ENCODE results near the gene CNIH4. TPM values are rescaled to one million over a fixed set of nuclear protein-coding genes. Genes with fewer than 3 reads are reported as not detected.

CNIH4 gene
- total and polyA plus RNA-seq, 2 of the 4 experiments (the other 2 are of a cell fraction) = 29.7 to 73.1 TPM

GRCh38 chr1:224407571-224408293, 51.1 kb downstream of the CNIH4 start:
- no peak for DNase-seq
- H2AK9ac ChIP-seq (replicated peaks; ENCODE audit: low read depth, low read length, poor library complexity) = no peak overlapping the region
- H3K23ac ChIP-seq (ENCODE audit: low read depth, low read length) = no peak overlapping the region
- no peak overlapping the region for H2BK15ac ChIP-seq (ENCODE audit: low read depth, low read length)
- TF ChIP-seq POLR2A (IDR thresholded peaks at IDR 0.05; ENCODE audit: low read depth, low read length) = no peak
- TF ChIP-seq, protein P1, sequence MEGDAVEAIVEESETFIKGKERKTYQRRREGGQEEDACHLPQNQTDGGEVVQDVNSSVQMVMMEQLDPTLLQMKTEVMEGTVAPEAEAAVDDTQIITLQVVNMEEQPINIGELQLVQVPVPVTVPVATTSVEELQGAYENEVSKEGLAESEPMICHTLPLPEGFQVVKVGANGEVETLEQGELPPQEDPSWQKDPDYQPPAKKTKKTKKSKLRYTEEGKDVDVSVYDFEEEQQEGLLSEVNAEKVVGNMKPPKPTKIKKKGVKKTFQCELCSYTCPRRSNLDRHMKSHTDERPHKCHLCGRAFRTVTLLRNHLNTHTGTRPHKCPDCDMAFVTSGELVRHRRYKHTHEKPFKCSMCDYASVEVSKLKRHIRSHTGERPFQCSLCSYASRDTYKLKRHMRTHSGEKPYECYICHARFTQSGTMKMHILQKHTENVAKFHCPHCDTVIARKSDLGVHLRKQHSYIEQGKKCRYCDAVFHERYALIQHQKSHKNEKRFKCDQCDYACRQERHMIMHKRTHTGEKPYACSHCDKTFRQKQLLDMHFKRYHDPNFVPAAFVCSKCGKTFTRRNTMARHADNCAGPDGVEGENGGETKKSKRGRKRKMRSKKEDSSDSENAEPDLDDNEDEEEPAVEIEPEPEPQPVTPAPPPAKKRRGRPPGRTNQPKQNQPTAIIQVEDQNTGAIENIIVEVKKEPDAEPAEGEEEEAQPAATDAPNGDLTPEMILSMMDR (conservative IDR thresholded peaks at IDR 0.05; ENCODE audit: low read depth, low read length) = no peak
- TF ChIP-seq BHLHE40 (IDR thresholded peaks at IDR 0.05; ENCODE audit: low read depth, low read length) = no peak
- no peak for TF ChIP-seq CEBPB (IDR thresholded peaks at IDR 0.05; ENCODE audit: low read depth, low read length)
- TF ChIP-seq CHD1 (IDR thresholded peaks at IDR 0.05; ENCODE audit: low read depth, low read length) = no peak
- no peak for TF ChIP-seq MAFK (IDR thresholded peaks at IDR 0.05; ENCODE audit: low read depth, low read length)
- TF ChIP-seq RFX5 (IDR thresholded peaks at IDR 0.05; ENCODE audit: low read depth, low read length) = no peak
- TF ChIP-seq MAZ (IDR thresholded peaks at IDR 0.05; ENCODE audit: borderline replicate concordance, low read depth, low read length) = no peak
- no peak for TF ChIP-seq RAD21 (IDR thresholded peaks at IDR 0.05; ENCODE audit: low read length)
- no peak for TF ChIP-seq FOS (IDR thresholded peaks at IDR 0.05; ENCODE audit: low read depth, low read length)
- TF ChIP-seq, protein P2, sequence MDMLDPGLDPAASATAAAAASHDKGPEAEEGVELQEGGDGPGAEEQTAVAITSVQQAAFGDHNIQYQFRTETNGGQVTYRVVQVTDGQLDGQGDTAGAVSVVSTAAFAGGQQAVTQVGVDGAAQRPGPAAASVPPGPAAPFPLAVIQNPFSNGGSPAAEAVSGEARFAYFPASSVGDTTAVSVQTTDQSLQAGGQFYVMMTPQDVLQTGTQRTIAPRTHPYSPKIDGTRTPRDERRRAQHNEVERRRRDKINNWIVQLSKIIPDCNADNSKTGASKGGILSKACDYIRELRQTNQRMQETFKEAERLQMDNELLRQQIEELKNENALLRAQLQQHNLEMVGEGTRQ (IDR thresholded peaks at IDR 0.05; ENCODE audit: low read depth, low read length) = no peak
- no peak for TF ChIP-seq MXI1 (IDR thresholded peaks at IDR 0.05; ENCODE audit: borderline replicate concordance, low read depth, low read length)
- TF ChIP-seq RCOR1 (IDR thresholded peaks at IDR 0.05; ENCODE audit: insufficient replicate concordance, low read length) = no peak
- no peak for TF ChIP-seq SMC3 (IDR thresholded peaks at IDR 0.05; ENCODE audit: low read depth, low read length)
- no peak for TF ChIP-seq ELK1 (IDR thresholded peaks at IDR 0.05; ENCODE audit: borderline replicate concordance, low read depth, low read length)
- TF ChIP-seq NFE2L2 (IDR thresholded peaks at IDR 0.05; ENCODE audit: low read depth, low read length) = no peak
- ChIA-PET POLR2A (ENCODE audit: unreplicated experiment) (no interaction called here), CTCF (interaction anchor here (0.8 kb wide), 1 partner anchor 49 kb away, joined by 3 read pairs; no protein-coding TSS in a partner anchor)
- in situ Hi-C loops (cut with MboI; ENCODE audit: low sequenced_read_pairs) (no loop called here), intact Hi-C loops (cut with micrococcal nuclease) (no loop called here), dilution Hi-C loops (cut with HindIII; ENCODE audit: low sequenced_read_pairs, unreplicated experiment) (no loop called here)
- no peak overlapping the region for H3K18ac ChIP-seq (ENCODE audit: low read depth, low read length)
- H2BK20ac ChIP-seq (ENCODE audit: low read depth, low read length) = no peak overlapping the region
- H3K79me1 ChIP-seq (ENCODE audit: low read depth in 1 of 2, low read length in 2 of 2) = peaks cover 14 to 33% of the 10 kb centered on the region in 2 experiments
- H3K9me3 ChIP-seq (ENCODE audit: control insufficient read depth, insufficient read depth, low read length) = no peaks in the 10 kb centered on the region
- H3K27ac ChIP-seq (ENCODE audit: insufficient read depth, low read length) = no peak overlapping the region
- no peak overlapping the region for H3K4me3 ChIP-seq (ENCODE audit: insufficient read depth, low read depth, low read length)
- no peak overlapping the region for H2BK5ac ChIP-seq (ENCODE audit: low read depth, low read length, poor library complexity, severe bottlenecking)
- peaks cover 22% of the 10 kb centered on the region for H4K20me1 ChIP-seq (ENCODE audit: insufficient read depth, low read length)
- no TSS peak for BruUV-seq (replicated peaks)
- H3K4ac ChIP-seq (ENCODE audit: low read depth, low read length) = no peak overlapping the region
- no CpG with 5 or more reads among the region's 7 CpGs for WGBS, 2 experiments (ENCODE audit: extremely low coverage in 2 of 2, insufficient read length in 1 of 2)
- H2AK5ac ChIP-seq (ENCODE audit: low read depth, low read length) = no peak overlapping the region
- H2BK120ac ChIP-seq (ENCODE audit: low read depth, low read length) = no peak overlapping the region
- H4K5ac ChIP-seq (ENCODE audit: low read depth, low read length) = no peak overlapping the region
- H3K9me1 ChIP-seq (ENCODE audit: insufficient read depth, low read length) = no peaks in the 10 kb centered on the region
- no peak overlapping the region for H4K8ac ChIP-seq (ENCODE audit: low read depth in 2 of 2, low read length in 2 of 2)
- no peaks in the 10 kb centered on the region for H3K27me3 ChIP-seq (ENCODE audit: control insufficient read depth, insufficient read depth, low read length)
- H3K4me1 ChIP-seq (ENCODE audit: control insufficient read depth, insufficient read depth, low read length) = peaks cover 5% of the 10 kb centered on the region; the same call in 1 of the 2 replicates
- H3K9ac ChIP-seq (ENCODE audit: low read depth, low read length) = no peak overlapping the region
- H3K56ac ChIP-seq (ENCODE audit: extremely low read depth, insufficient read depth, low read length) = no peak overlapping the region
- no peak overlapping the region for H2AFZ ChIP-seq (replicated peaks; ENCODE audit: low read length, poor library complexity)
- H4K91ac ChIP-seq (ENCODE audit: insufficient read depth, low read depth, low read length) = no peak overlapping the region
- H3K4me2 ChIP-seq (ENCODE audit: low read depth, low read length) = no peak overlapping the region
- no peak for ATAC-seq (ENCODE audit: low read depth)
- H3K36me3 ChIP-seq (ENCODE audit: control insufficient read depth, insufficient read depth, low read length) = peaks cover 45% of the 10 kb centered on the region
- H3K14ac ChIP-seq (replicated peaks; ENCODE audit: low read depth, low read length) = no peak overlapping the region
